HG03175 (cell line): Measurements from ENCODE around the gene BMP8B.

Source experiments
- ATAC-seq: cut with Tn5 transposase; IDR thresholded peaks from one replicate; pipeline ENCODE4 v1.9.1; 2021; ENCODE audit warnings: mild to moderate bottlenecking, moderate library complexity; ENCODE audit not compliant: unreplicated experiment

BMP8B gene

DNA sequence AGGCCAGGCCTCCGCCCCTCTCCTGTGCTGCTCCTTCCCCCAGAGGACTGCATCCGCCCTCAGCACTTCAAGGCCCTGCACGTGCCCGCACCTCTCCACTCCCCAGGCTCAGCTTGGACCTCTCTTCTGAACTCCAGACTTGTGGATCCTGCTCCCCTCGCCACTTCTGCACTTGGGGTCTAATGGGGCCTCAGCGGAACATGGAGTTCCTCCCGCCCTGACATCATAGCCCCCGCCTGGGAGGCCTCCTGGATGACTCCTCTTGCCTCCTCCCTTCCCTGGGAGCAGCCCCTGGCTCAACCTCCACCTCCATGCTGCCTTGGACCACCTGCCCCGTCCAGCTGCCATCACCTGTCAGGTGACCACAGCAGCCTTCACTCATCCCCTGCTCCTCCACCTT lies 27.6 kb downstream of the BMP8B start:
- no peak for ATAC-seq

DNA sequence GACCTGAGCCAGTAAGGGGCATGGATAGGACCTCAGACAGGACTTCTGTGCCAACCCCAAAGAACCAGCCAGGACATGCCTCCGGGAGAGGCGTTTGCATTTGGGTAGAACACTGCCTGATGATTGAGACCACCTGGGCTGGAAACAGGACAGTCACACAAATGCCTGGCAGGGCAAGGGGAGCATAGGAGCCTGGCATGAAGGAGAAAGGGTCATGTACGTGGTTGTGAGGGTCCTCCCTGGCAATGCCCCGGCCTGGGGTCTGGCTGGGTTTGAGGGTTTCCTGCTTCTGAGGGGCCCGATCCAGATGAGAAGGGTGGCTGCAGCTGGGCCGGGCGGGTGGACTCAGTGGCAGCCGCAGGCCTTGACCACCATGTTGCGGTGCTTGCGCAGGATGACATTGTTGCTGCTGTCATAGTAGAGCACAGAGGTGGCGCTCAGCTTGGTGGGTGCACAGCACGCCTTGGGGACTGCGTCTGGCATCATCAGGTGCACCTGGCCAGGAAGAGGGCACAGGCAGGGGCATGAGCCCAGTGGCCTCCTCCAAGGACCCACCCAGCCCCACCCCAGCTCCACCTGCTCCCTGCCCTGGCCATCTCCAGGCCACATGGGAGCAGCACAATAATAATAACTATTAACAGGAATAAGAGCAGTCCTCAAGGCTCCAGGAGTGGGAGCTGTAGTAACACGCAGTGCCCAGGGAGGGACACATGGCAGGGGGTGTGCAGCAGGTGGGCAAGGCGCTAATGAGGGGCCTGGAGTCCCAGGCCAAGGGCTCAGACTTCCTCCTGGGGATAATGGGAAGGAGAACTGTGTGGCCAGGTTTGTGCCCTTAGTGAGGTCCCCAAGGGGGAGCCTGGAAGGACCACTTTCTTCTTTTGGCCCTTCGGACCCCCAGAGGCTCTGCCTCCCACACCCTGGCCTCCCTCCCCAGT lies 28.3 kb downstream of the BMP8B start:
- ATAC-seq, result no peak

DNA sequence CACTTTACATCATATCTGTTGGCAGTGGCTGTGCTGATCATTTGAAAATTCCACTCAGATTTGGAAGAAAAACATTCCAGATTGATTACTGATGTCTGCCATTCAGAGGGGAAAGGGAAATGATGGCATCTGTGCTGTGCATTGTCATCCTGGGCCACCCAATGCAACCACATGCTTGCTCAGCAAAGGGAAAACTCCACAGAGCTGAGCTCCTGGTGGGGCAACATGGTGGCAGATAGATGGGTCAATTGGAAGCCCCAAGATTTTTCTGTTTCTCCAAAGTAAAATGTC lies 29.3 kb downstream of the BMP8B start:
- ATAC-seq, result no peak

- ATAC-seq, result no peak
Measured at GRCh38 chr1:39758556-39759435, 29.9 kb downstream of the BMP8B start.

- no peak for ATAC-seq
Measured at GRCh38 chr1:39757501-39757900, 31.2 kb downstream of the BMP8B start.

- no peak for ATAC-seq
Measured at GRCh38 chr1:39755965-39756659, 32.6 kb downstream of the BMP8B start.

DNA sequence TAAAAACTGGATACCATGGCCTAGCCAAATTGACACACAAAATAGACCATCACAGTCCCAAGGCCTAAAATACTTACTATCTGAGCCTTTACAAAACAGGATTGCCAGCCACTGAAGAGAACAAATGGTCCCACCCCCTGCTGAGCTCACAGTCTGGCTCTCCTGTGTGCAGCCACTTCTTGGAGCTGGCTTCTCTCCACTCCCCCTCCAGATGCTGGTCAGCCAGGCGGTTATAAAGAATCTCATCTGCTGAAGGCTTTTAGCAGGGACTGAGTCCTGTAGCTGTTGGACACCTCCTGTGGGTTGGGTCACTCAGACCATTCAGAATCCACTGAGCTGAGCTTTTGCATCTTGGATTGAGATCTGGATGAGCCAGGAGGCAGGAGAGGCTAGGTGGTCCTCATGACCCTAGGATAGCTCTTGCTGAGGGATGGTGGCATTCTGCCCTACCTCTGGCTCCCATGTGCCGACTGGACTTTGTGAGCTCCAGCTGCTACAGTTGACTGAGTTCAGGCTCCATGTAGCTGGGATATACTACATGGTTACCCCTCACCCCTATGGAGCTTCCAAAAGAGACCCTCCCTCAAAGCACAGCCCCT lies 33.7 kb downstream of the BMP8B start:
- ATAC-seq, result no peak

DNA sequence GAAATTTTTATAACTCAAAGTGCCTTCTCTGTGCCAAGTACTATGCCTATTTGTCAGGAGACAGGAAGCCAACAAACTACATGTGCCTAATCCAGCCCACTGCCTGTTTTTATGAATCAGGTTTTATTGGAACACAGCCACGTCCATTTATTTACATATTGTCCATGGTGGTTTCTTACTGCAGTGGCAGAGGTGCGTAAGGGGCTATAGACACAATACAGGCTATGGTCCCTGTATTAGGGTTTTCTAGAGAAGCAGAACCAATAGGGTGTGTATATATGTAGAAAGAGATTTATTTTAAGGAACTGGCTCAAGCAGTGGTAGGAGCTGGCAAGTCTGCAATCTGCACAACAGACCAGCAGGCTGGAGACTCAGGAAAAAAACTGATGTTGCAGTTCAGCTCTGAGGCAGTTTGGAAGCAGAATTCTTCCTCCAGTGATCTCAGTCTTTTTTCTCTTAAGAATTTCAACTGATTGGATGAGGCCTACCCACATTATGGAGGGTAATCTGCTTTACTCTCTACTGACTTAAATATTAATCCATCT lies 34.6 kb downstream of the BMP8B start:
- ATAC-seq, result no peak

GRCh38 chr1:39753132-39754025 lies 35.3 kb downstream of the BMP8B start:
- no peak for ATAC-seq

- no peak for ATAC-seq
Measured at GRCh38 chr1:39752703-39753102, 36.0 kb downstream of the BMP8B start.

GRCh38 chr1:39751595-39751994 lies 37.1 kb downstream of the BMP8B start:
- no peak for ATAC-seq

DNA sequence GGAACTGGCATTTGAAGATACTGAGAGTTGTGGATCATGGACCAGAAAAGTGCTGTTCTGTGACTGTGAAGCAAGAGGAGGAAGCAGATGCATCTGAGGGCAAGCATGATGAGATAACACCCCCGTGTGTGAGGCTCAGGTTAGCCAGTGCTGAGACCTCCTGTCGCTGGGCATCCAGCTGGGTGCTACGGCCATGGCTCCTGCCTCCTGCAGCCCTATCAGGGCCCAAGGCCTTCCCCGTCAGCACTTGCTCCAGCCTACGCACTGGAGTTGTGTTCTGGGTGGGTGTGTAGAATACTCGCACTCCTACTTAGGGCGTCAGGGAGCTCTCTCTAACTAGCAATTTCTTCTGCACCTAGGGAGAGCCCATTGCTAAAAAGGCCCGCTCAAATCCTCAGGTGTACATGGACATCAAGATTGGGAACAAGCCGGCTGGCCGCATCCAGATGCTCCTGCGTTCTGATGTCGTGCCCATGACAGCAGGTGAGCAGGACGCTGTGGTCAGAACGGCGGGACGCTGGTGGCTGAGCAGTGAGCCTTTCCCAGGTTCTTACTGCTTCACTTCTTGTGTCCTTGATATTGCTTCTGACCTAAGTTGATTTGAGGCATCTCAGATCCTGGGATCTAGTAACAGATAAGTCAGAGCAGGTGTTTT lies 43.5 kb downstream of the BMP8B start:
- ATAC-seq, result no peak

GRCh38 chr1:39738622-39739366 lies 49.9 kb downstream of the BMP8B start, which contains the start of gene PPIE:
Gene PPIE, plus strand, starts transcription at chr1:39738882. Its CDS starts 19 bp downstream, at chr1:39738901.
- ATAC-seq, result peak; percentile 93

DNA sequence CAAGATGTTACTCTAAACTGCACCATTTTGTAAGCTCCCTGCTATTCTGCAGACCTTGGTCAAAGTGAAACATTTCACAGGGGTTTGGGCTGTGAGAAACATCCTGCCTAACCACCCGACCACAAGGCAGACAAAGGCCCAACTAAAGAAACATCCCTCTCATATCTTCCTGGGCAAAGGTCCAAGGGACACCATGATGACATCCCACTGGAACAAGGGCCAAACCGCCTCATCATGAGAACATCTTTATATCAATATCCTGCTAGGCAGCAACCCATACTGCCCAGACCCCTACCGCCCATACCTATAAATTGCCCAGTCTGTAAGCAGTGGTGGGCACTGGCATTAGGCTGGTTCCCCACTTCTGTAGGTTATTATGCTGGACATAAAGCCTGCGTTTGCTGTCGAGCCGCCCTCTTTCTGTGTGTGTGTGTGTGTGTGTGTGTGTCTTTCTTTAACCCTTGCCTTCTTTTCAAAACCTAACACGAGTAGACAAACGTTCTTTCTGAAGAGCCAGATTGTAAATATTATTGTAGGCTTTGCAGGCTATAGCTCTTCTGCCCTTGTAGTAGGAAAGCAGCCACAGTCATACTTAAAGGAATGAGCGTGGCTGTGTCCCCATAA lies 51.0 kb downstream of the BMP8B start:
- ATAC-seq, result no peak

GRCh38 chr1:39735731-39736130 lies 52.9 kb downstream of the BMP8B start:
- no peak for ATAC-seq

DNA sequence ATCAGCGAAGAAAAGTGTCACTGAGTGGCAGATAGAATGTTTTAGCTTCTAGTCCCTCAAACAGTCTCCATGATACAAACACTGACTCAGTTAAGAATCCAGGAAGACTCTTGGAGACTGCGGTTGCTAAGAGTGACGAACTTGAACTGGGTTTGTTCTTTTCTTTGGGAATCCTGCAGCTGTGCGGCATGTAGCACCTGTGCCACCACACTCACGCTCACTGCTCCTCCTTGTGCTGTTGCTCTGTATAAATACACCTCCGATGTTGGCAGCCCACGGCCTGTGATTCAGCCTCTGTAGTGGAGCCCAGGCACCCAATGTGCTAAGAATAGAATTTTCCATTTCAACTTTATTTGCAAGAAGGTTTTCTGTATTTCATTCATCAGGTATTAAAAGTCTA lies 55.5 kb downstream of the BMP8B start:
- ATAC-seq, result no peak

DNA sequence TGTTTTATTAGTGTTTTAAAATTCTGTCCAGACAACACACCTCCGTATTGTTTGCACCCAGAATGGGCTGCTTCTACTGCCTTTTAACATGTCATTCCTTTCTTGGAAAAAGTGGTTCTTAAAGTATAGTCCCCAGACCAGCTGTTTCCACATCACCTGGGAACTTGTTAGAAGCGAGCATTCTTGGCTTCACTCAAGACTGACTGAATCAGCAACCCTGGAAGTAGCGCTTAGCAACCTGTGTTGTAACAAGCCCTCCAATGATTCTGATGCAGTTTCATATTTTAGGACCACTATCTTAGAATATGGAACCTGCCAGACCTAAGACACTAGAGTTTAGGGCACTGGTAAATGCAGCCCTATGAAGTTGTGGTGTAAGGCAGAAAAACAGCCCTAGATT lies 55.9 kb downstream of the BMP8B start:
- ATAC-seq, result no peak

GRCh38 chr1:39729842-39730241 lies 58.8 kb downstream of the BMP8B start:
- no peak for ATAC-seq
